DMS79 (cell line): ENCODE results near the gene SH3TC1.
A peak's percentile ranks its signal among the peaks of the same experiment; 100 is the strongest.

Experiments
- DNase-seq: peaks from one replicate; lab custom pipeline; 2025; lab: John Stamatoyannopoulos, UW

Gene SH3TC1

GRCh38 chr4:8181119-8181518, 18.0 kb upstream of the SH3TC1 start:
- DNase-seq: no peak

GRCh38 chr4:8181844-8182243, 17.2 kb upstream of the SH3TC1 start:
- no peak for DNase-seq

- no peak for DNase-seq
These were observed 16.8 kb upstream of the SH3TC1 start for GRCh38 chr4:8182294-8182693.

- DNase-seq: no peak
These were observed 16.0 kb upstream of the SH3TC1 start for GRCh38 chr4:8182858-8183725.

GRCh38 chr4:8184061-8184460, 15.0 kb upstream of the SH3TC1 start:
- no peak for DNase-seq

GRCh38 chr4:8185295-8185694, 13.8 kb upstream of the SH3TC1 start:
- no peak for DNase-seq

- DNase-seq: no peak
These were observed 13.2 kb upstream of the SH3TC1 start for GRCh38 chr4:8185930-8186329.

GRCh38 chr4:8188085-8188484, 11.0 kb upstream of the SH3TC1 start:
- no peak for DNase-seq

- DNase-seq: peak; percentile 90
These were observed 10.1 kb upstream of the SH3TC1 start for GRCh38 chr4:8188743-8189550.

- DNase-seq: no peak
These were observed 9.3 kb upstream of the SH3TC1 start for GRCh38 chr4:8189551-8190466.

GRCh38 chr4:8191136-8191747, 7.8 kb upstream of the SH3TC1 start:
- no peak for DNase-seq

- DNase-seq: peak; percentile 27
These were observed 6.0 kb upstream of the SH3TC1 start for GRCh38 chr4:8192748-8193738.

- no peak for DNase-seq
These were observed 4.5 kb upstream of the SH3TC1 start for GRCh38 chr4:8194306-8195242.

- DNase-seq: no peak
These were observed 3.7 kb upstream of the SH3TC1 start for GRCh38 chr4:8195431-8195830.

GRCh38 chr4:8195841-8196458, 3.1 kb upstream of the SH3TC1 start:
- DNase-seq: no peak

- DNase-seq: no peak
These were observed 1.6 kb upstream of the SH3TC1 start for GRCh38 chr4:8197521-8197920.

GRCh38 chr4:8198206-8198905, 734 bp upstream of the SH3TC1 start:
- no peak for DNase-seq
